MCF 10A (cell line): Measurements from ENCODE around the gene WFDC1. TPM values are rescaled to one million over a fixed set of nuclear protein-coding genes. Genes with fewer than 3 reads are reported as not detected.

Experiments used
- BruUV-seq: library from RNA; stranded (reverse); fragments of 400-500 nt; replicated peaks from 2 replicates; lab custom pipeline; 2021; lab: Mats Ljungman, UMichigan
- CTCF ChIA-PET: fragments of 300-600 bp; sonication (Branson Sonifier 250); formaldehyde crosslinking; extraction: SDS; loops from one replicate; lab custom pipeline; 2021; ENCODE audit warnings: antibody characterized with exemption, inconsistent platforms; lab: Yijun Ruan, JAX
- POLR2A ChIA-PET: fragments of 300-600, 350-650 bp; sonication (Branson Sonifier 250); formaldehyde crosslinking; extraction: SDS; loops from one replicate; lab custom pipeline; 2020; ENCODE audit warnings: antibody characterized with exemption, inconsistent platforms; lab: Yijun Ruan, JAX
- DNase-seq: peaks from one replicate; pipeline ENCODE4 v3.0.0-alpha.2; 2018; ENCODE audit not compliant: unreplicated experiment
- H3K27ac Mint-ChIP-seq: one replicate; pipeline ENCODE4 v1.8.0; 2022; ENCODE audit warnings: mild to moderate bottlenecking, low read depth, mixed read lengths; ENCODE audit not compliant: unreplicated experiment
- H3K27me3 Mint-ChIP-seq: one replicate; pipeline ENCODE4 v1.8.0; 2022; ENCODE audit warnings: mixed read lengths; ENCODE audit not compliant: insufficient read depth, unreplicated experiment
- H3K36me3 Mint-ChIP-seq: one replicate; pipeline ENCODE4 v1.8.0; 2022; ENCODE audit warnings: mild to moderate bottlenecking, moderate library complexity, mixed read lengths; ENCODE audit not compliant: insufficient read depth, unreplicated experiment
- H3K4me1 Mint-ChIP-seq: one replicate; pipeline ENCODE4 v1.8.0; 2022; ENCODE audit warnings: mixed read lengths; ENCODE audit not compliant: insufficient read depth, unreplicated experiment
- H3K4me3 Mint-ChIP-seq: one replicate; pipeline ENCODE4 v1.8.0; 2022; ENCODE audit warnings: mild to moderate bottlenecking, moderate library complexity, mixed read lengths; ENCODE audit not compliant: unreplicated experiment
- H3K9me3 Mint-ChIP-seq: one replicate; pipeline ENCODE4 v1.8.0; 2022; ENCODE audit warnings: mixed read lengths; ENCODE audit not compliant: unreplicated experiment
- intact Hi-C: fragments of 100-400 bp; cut with micrococcal nuclease; formaldehyde crosslinking; loops from 2 replicates; pipeline ENCODE4 v1.14.1; 2022
- total RNA-seq: library from RNA; stranded (reverse); gene quantifications from 2 replicates; pipeline ENCODE4 v1.2.3, GENCODE V29; 2022
- TF ChIP-seq, protein P1 (sequence below): fragments of 200-600 bp; IDR thresholded peaks from one replicate; pipeline ENCODE4 v1.8.0; 2022; ENCODE audit warnings: antibody characterized with exemption, mild to moderate bottlenecking; ENCODE audit not compliant: unreplicated experiment

The WFDC1 gene
- total RNA-seq, 1 experiment from 2014 or later: not detected

GRCh38 chr16:84359326-84359725 is 64.6 kb downstream of the WFDC1 start:
- Mint-ChIP-seq H3K9me3 (no peaks in the 10 kb centered on the region), H3K4me3 (no peak overlapping the region), H3K36me3 (no peaks in the 10 kb centered on the region), H3K27ac (no peak overlapping the region), H3K4me1 (peaks cover 27% of the 10 kb centered on the region), H3K27me3 (no peaks in the 10 kb centered on the region)
- BruUV-seq: no TSS peak
- TF ChIP-seq, protein P1, sequence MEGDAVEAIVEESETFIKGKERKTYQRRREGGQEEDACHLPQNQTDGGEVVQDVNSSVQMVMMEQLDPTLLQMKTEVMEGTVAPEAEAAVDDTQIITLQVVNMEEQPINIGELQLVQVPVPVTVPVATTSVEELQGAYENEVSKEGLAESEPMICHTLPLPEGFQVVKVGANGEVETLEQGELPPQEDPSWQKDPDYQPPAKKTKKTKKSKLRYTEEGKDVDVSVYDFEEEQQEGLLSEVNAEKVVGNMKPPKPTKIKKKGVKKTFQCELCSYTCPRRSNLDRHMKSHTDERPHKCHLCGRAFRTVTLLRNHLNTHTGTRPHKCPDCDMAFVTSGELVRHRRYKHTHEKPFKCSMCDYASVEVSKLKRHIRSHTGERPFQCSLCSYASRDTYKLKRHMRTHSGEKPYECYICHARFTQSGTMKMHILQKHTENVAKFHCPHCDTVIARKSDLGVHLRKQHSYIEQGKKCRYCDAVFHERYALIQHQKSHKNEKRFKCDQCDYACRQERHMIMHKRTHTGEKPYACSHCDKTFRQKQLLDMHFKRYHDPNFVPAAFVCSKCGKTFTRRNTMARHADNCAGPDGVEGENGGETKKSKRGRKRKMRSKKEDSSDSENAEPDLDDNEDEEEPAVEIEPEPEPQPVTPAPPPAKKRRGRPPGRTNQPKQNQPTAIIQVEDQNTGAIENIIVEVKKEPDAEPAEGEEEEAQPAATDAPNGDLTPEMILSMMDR: no peak
- ChIA-PET CTCF (no interaction called here), POLR2A (no interaction called here)
- DNase-seq: no peak
- intact Hi-C loops: no loop called here

- no TSS peak for BruUV-seq
- TF ChIP-seq, protein P1: no peak
- DNase-seq: no peak
- POLR2A ChIA-PET: no interaction called here
- CTCF ChIA-PET: no interaction called here
- H3K27ac Mint-ChIP-seq: no peak overlapping the region
- no peaks in the 10 kb centered on the region for H3K27me3 Mint-ChIP-seq
- H3K4me1 Mint-ChIP-seq: peaks cover 23% of the 10 kb centered on the region
- intact Hi-C loops: no loop called here
- H3K4me3 Mint-ChIP-seq: no peak overlapping the region
- H3K36me3 Mint-ChIP-seq: no peaks in the 10 kb centered on the region
- H3K9me3 Mint-ChIP-seq: no peaks in the 10 kb centered on the region
These were observed 65.5 kb downstream of the WFDC1 start for GRCh38 chr16:84360170-84360569.

DNA sequence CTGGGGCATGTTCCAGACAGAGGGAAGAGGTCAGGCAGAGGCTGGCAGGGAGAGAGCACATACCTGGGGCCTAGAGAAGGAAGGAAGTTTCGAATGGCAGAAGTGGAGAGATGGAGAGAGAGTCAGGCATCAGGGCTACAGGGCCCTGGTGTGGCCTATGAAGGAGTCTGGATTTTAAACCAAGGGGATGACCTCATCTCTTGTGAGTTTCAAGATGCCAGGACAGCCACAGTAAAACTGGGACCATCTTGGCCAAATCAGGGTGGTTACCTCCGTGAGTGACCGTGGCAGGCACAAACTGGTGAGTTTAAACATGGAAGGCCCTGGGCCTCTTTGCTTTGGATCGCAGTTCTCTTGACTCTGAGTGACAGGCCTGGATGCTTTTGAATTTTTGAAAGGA is 66.1 kb downstream of the WFDC1 start:
- no peaks in the 10 kb centered on the region for H3K27me3 Mint-ChIP-seq
- BruUV-seq: no TSS peak
- ChIA-PET POLR2A (no interaction called here), CTCF (no interaction called here)
- H3K36me3 Mint-ChIP-seq: no peaks in the 10 kb centered on the region
- TF ChIP-seq, protein P1: no peak
- no peak overlapping the region for H3K4me3 Mint-ChIP-seq
- peaks cover 23% of the 10 kb centered on the region for H3K4me1 Mint-ChIP-seq
- no peak overlapping the region for H3K27ac Mint-ChIP-seq
- no peak for DNase-seq
- H3K9me3 Mint-ChIP-seq: no peaks in the 10 kb centered on the region
- intact Hi-C loops: no loop called here

DNA sequence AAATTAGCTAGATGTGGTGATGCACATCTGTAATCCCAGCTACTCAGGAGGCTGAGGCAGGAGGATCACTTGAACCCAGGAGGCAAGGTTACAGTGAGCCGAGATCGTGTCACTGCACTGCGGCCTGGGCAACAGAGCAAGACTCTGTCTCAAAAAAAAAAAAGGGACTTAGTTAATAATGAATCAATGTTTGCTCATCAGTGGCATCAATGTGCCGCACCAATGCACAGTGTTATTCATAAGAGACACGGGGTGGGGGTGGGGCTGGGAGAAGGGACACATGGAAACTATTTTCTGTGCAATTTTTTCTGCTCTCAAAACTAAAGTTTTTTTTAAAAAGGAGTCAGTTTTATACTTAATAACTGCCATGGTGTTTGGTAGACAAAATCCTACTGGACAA is 66.9 kb downstream of the WFDC1 start:
- DNase-seq: no peak
- peaks cover 3% of the 10 kb centered on the region for H3K27me3 Mint-ChIP-seq

More for the DNA sequence above, 66.9 kb downstream of the WFDC1 start:
- CTCF ChIA-PET: no interaction called here
- Mint-ChIP-seq H3K9me3 (no peaks in the 10 kb centered on the region), H3K4me1 (peaks cover 22% of the 10 kb centered on the region), H3K4me3 (no peak overlapping the region), H3K36me3 (no peaks in the 10 kb centered on the region), H3K27ac (no peak overlapping the region)
- BruUV-seq: no TSS peak
- intact Hi-C loops: no loop called here
- TF ChIP-seq, protein P1: no peak
- POLR2A ChIA-PET: no interaction called here
